Fibroblast of lung (primary cell): Measurements from ENCODE around the gene PCBP4.

Source experiments
- CTCF ChIP-seq, 2 donors: IDR thresholded peaks in 1 of 2; conservative IDR thresholded peaks in 1 of 2; 1 replicate in 1 of 2; 2 replicates in 1 of 2; pipeline ENCODE4 v1.5.1; 2011 to 2012; ENCODE audit warnings: low read length in 2 of 2, control low read depth in 1 of 2, inconsistent platforms in 1 of 2, low read depth in 1 of 2, mild to moderate bottlenecking in 1 of 2
- EZH2 ChIP-seq: IDR thresholded peaks from 2 replicates; pipeline ENCODE4 v1.5.1; 2012; ENCODE audit warnings: low read length, control low read depth, mild to moderate bottlenecking; ENCODE audit errors: missing control alignments

- TF ChIP-seq CTCF (conservative IDR thresholded peaks at IDR 0.05 in 1 of 2, IDR thresholded peaks at IDR 0.05 in 1 of 2; ENCODE audit: low read depth in 1 of 2, low read length in 2 of 2), result no peak
- no peak for TF ChIP-seq EZH2
Measured at GRCh38 chr3:51947215-51947900, 19.9 kb downstream of the PCBP4 start.
